HG02610 (cell line): Measurements from ENCODE around the gene MET.
"Not testable (repeated sequence)": the region's sequence is repeated elsewhere in the genome, so short reads cannot be mapped to it uniquely, and the experiment has no call there.

Source experiments
- ATAC-seq: cut with Tn5 transposase; IDR thresholded peaks from one replicate; pipeline ENCODE4 v1.9.1; 2021; ENCODE audit warnings: mild to moderate bottlenecking, moderate library complexity; ENCODE audit not compliant: unreplicated experiment

MET gene

GRCh38 chr7:116697761-116698160 lies 25.8 kb downstream of the MET start:
- no peak for ATAC-seq

- no peak for ATAC-seq
These were observed 26.4 kb downstream of the MET start for GRCh38 chr7:116698396-116698795.

- ATAC-seq, result no peak
These were observed 27.1 kb downstream of the MET start for GRCh38 chr7:116698930-116699721.

DNA sequence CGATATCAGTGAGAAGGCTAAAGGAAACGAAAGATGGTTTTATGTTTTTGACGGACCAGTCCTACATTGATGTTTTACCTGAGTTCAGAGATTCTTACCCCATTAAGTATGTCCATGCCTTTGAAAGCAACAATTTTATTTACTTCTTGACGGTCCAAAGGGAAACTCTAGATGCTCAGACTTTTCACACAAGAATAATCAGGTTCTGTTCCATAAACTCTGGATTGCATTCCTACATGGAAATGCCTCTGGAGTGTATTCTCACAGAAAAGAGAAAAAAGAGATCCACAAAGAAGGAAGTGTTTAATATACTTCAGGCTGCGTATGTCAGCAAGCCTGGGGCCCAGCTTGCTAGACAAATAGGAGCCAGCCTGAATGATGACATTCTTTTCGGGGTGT lies 27.7 kb downstream of the MET start:
- ATAC-seq, result no peak

- ATAC-seq, result no peak
These were observed 30.2 kb downstream of the MET start for GRCh38 chr7:116702046-116702785.

GRCh38 chr7:116704650-116705228 lies 32.7 kb downstream of the MET start:
- no peak for ATAC-seq

GRCh38 chr7:116705419-116705818 lies 33.4 kb downstream of the MET start:
- no peak for ATAC-seq

- no peak for ATAC-seq
These were observed 34.7 kb downstream of the MET start for GRCh38 chr7:116706668-116707126.

DNA sequence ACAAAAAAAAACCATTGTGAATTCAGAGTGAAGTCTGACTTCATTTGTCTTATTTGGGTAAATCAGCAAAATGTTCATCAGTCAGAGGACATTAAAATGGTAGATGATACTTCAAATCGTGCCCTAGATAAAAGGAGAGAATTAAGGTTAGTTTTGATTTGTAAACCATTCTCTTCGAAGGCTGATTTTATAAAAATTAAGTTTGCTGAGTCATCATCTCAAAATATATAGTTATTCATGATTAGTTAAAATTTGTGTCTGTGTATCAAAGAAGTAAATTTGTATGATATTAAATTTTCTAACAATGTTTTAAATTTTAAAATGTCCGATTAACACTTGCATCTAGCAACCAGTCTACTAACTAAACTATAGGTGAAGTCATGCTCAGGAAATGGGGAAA lies 35.3 kb downstream of the MET start:
- ATAC-seq, result no peak

DNA sequence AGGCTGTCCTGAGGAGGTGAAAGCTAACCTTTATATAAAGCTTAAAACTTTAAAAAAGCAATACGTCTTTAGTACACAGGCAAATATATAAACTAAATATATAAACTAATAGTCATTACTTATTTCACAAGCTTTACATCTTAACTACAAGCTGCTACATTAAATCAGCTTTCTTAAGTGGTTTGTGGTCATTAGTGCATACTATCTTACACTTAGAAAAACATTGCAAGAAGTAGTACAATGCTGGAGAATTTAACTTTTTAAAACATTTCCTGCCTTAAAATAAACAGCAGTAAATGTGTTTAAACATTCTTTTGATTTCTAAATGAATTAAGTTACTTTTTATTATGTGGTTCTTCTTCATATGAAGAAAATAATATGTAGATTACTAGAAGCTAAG lies 36.3 kb downstream of the MET start:
- ATAC-seq, result no peak

GRCh38 chr7:116708861-116709260 lies 36.9 kb downstream of the MET start:
- ATAC-seq, result no peak

DNA sequence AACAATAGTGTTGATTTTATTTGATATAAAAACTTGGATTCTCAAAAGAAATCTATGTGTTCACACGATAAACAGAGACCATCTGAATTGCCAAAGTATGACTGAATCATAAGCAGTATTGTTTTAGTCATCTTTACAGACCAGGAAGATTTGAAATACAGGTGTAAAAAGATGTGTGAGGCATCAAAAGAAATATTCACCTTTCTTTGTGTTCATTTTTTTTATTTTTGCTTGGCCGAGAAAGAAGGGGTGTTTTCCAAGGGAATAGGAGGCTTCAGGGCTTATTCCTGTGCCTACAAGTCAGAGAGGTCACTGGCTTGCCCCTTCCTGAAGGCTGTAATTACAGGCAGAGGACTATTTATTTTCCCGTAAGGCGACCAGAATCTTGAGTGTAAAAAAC lies 37.3 kb downstream of the MET start:
- no peak for ATAC-seq

- ATAC-seq, result no peak
These were observed 38.9 kb downstream of the MET start for GRCh38 chr7:116710764-116711452.

- no peak for ATAC-seq
These were observed 39.8 kb downstream of the MET start for GRCh38 chr7:116711790-116712189.

- no peak for ATAC-seq
These were observed 41.5 kb downstream of the MET start for GRCh38 chr7:116713500-116713899.

DNA sequence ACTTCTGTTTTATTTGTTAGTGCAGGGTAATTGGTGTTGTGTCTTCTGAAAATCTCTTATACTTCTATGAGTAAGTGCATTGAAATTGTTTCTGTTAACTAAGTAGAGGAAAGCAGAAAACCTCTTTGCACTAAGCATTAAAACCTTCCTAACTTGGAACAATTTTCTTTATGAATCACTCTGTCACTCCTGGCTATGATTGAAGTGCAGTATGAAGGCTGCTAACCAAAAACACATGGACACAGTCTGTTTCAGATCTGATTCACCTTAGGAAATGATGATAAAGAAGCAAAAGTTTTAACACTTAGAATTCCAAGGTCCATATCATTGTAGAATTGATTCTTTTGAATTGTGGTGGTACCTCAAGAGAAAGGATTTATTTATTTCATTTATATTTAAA lies 41.9 kb downstream of the MET start:
- ATAC-seq, result no peak

DNA sequence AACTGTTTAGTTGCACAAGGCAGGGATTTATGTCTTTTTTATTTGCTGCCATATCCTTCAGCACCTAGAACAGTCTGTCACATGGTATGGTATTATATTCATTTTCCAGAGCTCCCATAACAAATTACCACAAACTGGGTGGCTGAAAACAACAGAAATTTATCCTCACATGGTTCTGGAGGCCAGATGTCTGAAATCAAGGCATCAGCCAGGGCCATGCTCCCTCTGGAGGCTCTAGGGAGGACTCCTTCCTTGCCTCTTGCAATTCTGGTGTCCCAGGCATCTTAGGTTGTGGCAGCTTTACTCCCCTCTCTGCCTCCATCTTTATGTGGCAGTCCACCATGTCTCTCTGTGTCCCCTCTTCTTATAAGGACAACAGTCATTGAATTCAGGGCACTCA lies 43.1 kb downstream of the MET start:
- no peak for ATAC-seq

GRCh38 chr7:116717137-116717536 lies 45.1 kb downstream of the MET start:
- no peak for ATAC-seq

DNA sequence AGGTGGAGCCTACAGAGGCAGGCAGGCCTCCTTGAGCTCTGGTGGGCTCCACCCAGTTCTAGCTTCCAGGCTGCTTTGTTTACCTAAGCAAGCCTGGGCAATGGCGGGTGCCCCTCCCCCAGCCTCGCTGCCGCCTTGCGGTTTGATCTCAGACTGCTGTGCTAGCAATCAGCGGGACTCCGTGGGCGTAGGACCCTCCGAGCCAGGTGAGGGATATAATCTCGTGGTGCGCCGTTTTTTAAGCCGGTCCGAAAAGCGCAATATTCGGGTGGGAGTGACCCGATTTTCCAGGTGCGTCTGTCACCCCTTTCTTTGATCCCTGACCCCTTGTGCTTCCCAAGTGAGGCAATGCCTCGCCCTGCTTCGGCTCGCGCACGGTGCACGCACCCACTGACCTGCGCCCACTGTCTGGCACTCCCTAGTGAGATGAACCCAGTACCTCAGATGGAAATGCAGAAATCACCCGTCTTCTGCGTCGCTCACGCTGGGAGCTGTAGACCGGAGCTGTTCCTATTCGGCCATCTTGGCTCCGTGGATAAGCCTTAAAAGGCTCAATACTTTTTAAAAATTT lies 52.0 kb downstream of the MET start:
- not testable (repeated sequence) for ATAC-seq

DNA sequence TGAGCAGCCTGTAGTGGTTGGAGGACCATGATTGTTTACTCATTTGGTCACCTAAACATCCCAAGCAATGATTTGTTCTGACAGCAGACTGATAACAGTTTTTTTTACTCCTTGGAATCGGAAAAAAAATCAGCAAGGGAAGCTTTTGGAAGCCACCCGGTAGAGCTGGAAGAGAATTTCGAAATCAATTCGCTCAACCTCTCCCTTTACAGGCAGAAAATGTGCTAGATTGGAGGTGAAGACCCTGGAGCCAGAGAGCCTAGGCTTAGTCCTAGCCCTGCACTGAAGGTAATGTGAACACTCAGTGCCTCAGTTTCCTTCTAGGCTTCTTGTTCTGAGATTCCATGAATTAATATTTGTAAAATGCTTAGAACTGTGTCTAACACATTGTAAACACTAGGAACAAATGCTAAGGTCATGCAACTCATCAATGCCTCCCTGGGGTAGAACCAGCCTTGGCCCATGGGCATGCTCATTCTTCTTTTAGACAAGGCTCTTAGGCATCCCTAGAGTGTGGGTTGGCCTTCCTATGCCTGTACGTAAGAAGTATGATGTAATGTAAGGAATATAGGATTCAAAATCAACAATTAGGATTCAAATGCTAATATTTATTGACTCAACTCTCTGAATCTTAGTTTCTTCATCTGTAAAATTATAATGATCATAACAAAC lies 52.7 kb downstream of the MET start:
- no peak for ATAC-seq
